Hippocampal formation (tissue), 2 donors: Measurements from ENCODE around the gene FBXL20.

ENCODE experiments used
- DNase-seq, 2 donors: peaks; one replicate each; lab custom pipeline; 2025; lab: John Stamatoyannopoulos, UW

FBXL20 gene

GRCh38 chr17:39225308-39225958, 176.0 kb downstream of the FBXL20 start, which contains the start of gene STAC2:
Gene STAC2 (minus strand): TSS chr17:39225945. CDS start chr17:39225502, 443 bp downstream.
- DNase-seq = no peak

GRCh38 chr17:39224778-39225307, 176.6 kb downstream of the FBXL20 start:
- DNase-seq = no peak

- DNase-seq = no peak
These were observed 177.3 kb downstream of the FBXL20 start for GRCh38 chr17:39223907-39224777.

GRCh38 chr17:39222866-39223834, 178.3 kb downstream of the FBXL20 start:
- DNase-seq = no peak

- no peak for DNase-seq
These were observed 179.3 kb downstream of the FBXL20 start for GRCh38 chr17:39222151-39222550.

- no peak for DNase-seq
These were observed 179.9 kb downstream of the FBXL20 start for GRCh38 chr17:39221572-39221971.

- DNase-seq = peak; percentile 22 to 50
These were observed 181.7 kb downstream of the FBXL20 start for GRCh38 chr17:39219647-39220154.

- no peak for DNase-seq
These were observed 182.5 kb downstream of the FBXL20 start for GRCh38 chr17:39218906-39219305.

GRCh38 chr17:39217734-39218369, 183.6 kb downstream of the FBXL20 start:
- DNase-seq = no peak

- DNase-seq = no peak
These were observed 187.6 kb downstream of the FBXL20 start for GRCh38 chr17:39213852-39214251.

- no peak for DNase-seq
These were observed 188.5 kb downstream of the FBXL20 start for GRCh38 chr17:39212841-39213480.

- DNase-seq = no peak
These were observed 189.1 kb downstream of the FBXL20 start for GRCh38 chr17:39212195-39212810.

GRCh38 chr17:39210093-39210434, 191.4 kb downstream of the FBXL20 start:
- no peak for DNase-seq

- no peak for DNase-seq
These were observed 191.9 kb downstream of the FBXL20 start for GRCh38 chr17:39209317-39210092.

- DNase-seq = no peak
These were observed 192.5 kb downstream of the FBXL20 start for GRCh38 chr17:39208893-39209292.

GRCh38 chr17:39208136-39208535, 193.3 kb downstream of the FBXL20 start:
- peak in 1 of 2 donors; percentile 49 for DNase-seq

- DNase-seq = no peak
These were observed 196.3 kb downstream of the FBXL20 start for GRCh38 chr17:39205112-39205526.

GRCh38 chr17:39204245-39204644, 197.2 kb downstream of the FBXL20 start:
- DNase-seq = no peak
